Neural cell (in vitro differentiated cells): ENCODE results near the gene NLRP12. TPM values are rescaled to one million over a fixed set of nuclear protein-coding genes. Genes with fewer than 3 reads are reported as not detected.
"Not testable (repeated sequence)": the region's sequence is repeated elsewhere in the genome, so short reads cannot be mapped to it uniquely, and the experiment has no call there.

Experiments
- H2AFZ ChIP-seq: fragments of 200-600, 300-800 bp; sonication (generic), shearing (Covaris generic); 2 replicates; pipeline ENCODE4 v1.6.0; 2014; ENCODE audit warnings: low read depth, mild to moderate bottlenecking, antibody characterized with exemption, low read length, moderate library complexity
- H3F3A ChIP-seq: fragments of 200-600 bp; shearing (Covaris generic); 2 replicates; pipeline ENCODE4 v1.6.1; 2016; ENCODE audit warnings: mild to moderate bottlenecking, moderate library complexity, mixed read lengths, antibody characterized with exemption, low read length; ENCODE audit not compliant: insufficient read depth, poor library complexity, severe bottlenecking
- H3K27ac ChIP-seq: fragments of 200-600, 300-800 bp; sonication (generic), shearing (Covaris generic); 2 replicates; pipeline ENCODE4 v1.5.1; 2014; ENCODE audit warnings: mild to moderate bottlenecking, low read length, moderate library complexity
- H3K27me3 ChIP-seq: fragments of 300-800, 200-600 bp; sonication (generic), shearing (Covaris generic); 2 replicates; pipeline ENCODE4 v1.6.0; 2014; ENCODE audit warnings: mild to moderate bottlenecking, low read depth, low read length, moderate library complexity; ENCODE audit not compliant: insufficient read depth
- H3K36me3 ChIP-seq: fragments of 300-800, 200-600 bp; sonication (generic), shearing (Covaris generic); 2 replicates; pipeline ENCODE4 v1.5.1; 2014; ENCODE audit warnings: mild to moderate bottlenecking, antibody characterized with exemption, low read length, moderate library complexity; ENCODE audit not compliant: insufficient read depth
- H3K4me2 ChIP-seq: fragments of 300-800, 200-600 bp; sonication (generic), shearing (Covaris generic); 2 replicates; pipeline ENCODE4 v1.6.0; 2014; ENCODE audit warnings: mild to moderate bottlenecking, low read length
- H3K4me3 ChIP-seq: fragments of 300-800, 200-600 bp; sonication (generic), shearing (Covaris generic); 2 replicates; pipeline ENCODE4 v1.5.1; 2014; ENCODE audit warnings: mild to moderate bottlenecking, low read length, moderate library complexity
- H3K79me2 ChIP-seq: fragments of 200-600 bp; shearing (Covaris generic); replicated peaks from 2 replicates; pipeline ENCODE4 v1.6.0; 2014; ENCODE audit warnings: mild to moderate bottlenecking, low read length, moderate library complexity; ENCODE audit not compliant: insufficient read depth
- H3K9ac ChIP-seq: fragments of 300-800, 200-600 bp; sonication (generic), shearing (Covaris generic); 2 replicates; pipeline ENCODE4 v1.6.1; 2016; ENCODE audit warnings: mild to moderate bottlenecking, low read length, mixed read lengths
- H3K9me2 ChIP-seq: fragments of 200-600 bp; shearing (Covaris generic); 2 replicates; pipeline ENCODE4 v1.6.1; 2016; ENCODE audit warnings: mild to moderate bottlenecking, low read length, mixed read lengths; ENCODE audit not compliant: insufficient read depth
- H3K9me3 ChIP-seq: fragments of 200-600, 300-800 bp; sonication (generic), shearing (Covaris generic); 2 replicates; pipeline ENCODE4 v1.6.1; 2016; ENCODE audit warnings: mild to moderate bottlenecking, mixed run types, low read length, moderate library complexity, mixed read lengths
- H4K20me1 ChIP-seq: fragments of 200-600 bp; shearing (Covaris generic); 2 replicates; pipeline ENCODE4 v1.6.1; 2016; ENCODE audit warnings: mild to moderate bottlenecking, mixed run types; ENCODE audit not compliant: insufficient read depth
- CTCF ChIP-seq: fragments of 450-650 bp; IDR thresholded peaks from 2 replicates; pipeline ENCODE4 v1.5.1; 2014; ENCODE audit warnings: antibody characterized with exemption, mild to moderate bottlenecking, moderate library complexity; ENCODE audit not compliant: poor library complexity, severe bottlenecking
- EP300 ChIP-seq: fragments of 450-650 bp; conservative IDR thresholded peaks from 2 replicates; pipeline ENCODE4 v1.6.1; 2014; ENCODE audit warnings: antibody characterized with exemption, mild to moderate bottlenecking, moderate library complexity; ENCODE audit not compliant: poor library complexity, severe bottlenecking
- EZH2 ChIP-seq: fragments of 200-600, 300-800 bp; shearing (Covaris generic), sonication (generic); IDR thresholded peaks from 2 replicates; pipeline ENCODE4 v1.6.1; 2014; ENCODE audit warnings: antibody characterized with exemption, low read length, borderline replicate concordance, mild to moderate bottlenecking; ENCODE audit not compliant: insufficient read depth, poor library complexity, severe bottlenecking
- MXI1 ChIP-seq: fragments of 450-650 bp; conservative IDR thresholded peaks from 2 replicates; pipeline ENCODE4 v1.6.1; 2014; ENCODE audit warnings: antibody characterized with exemption, mild to moderate bottlenecking; ENCODE audit not compliant: poor library complexity, severe bottlenecking
- POLR2AphosphoS5 ChIP-seq: IDR thresholded peaks from 2 replicates; pipeline ENCODE4 v1.6.1; 2012
- RAD21 ChIP-seq: fragments of 450-650 bp; conservative IDR thresholded peaks from 2 replicates; pipeline ENCODE4 v1.6.1; 2014; ENCODE audit warnings: antibody characterized with exemption, mild to moderate bottlenecking, moderate library complexity
- REST ChIP-seq: IDR thresholded peaks from 2 replicates; pipeline ENCODE4 v1.6.1; 2012; ENCODE audit warnings: borderline replicate concordance
- SMC3 ChIP-seq: fragments of 450-650 bp; conservative IDR thresholded peaks from 2 replicates; pipeline ENCODE4 v1.6.1; 2014; ENCODE audit warnings: antibody characterized with exemption, mild to moderate bottlenecking, moderate library complexity; ENCODE audit not compliant: poor library complexity
- TAF1 ChIP-seq: IDR thresholded peaks from 2 replicates; pipeline ENCODE4 v1.6.1; 2012; ENCODE audit warnings: low read depth
- polyA plus RNA-seq: library from polyadenylated mRNA; depleted of rRNA; stranded (reverse); fragments of >200 nt; gene quantifications from 2 replicates; pipeline ENCODE4 v1.2.3, GENCODE V29; 2014

NLRP12 gene
- polyA plus RNA-seq, 1 donor from 2014 or later, result not detected

GRCh38 chr19:53782698-53783097 is 41.4 kb downstream of the NLRP12 start:
- Histone ChIP-seq H3K9ac (no peak overlapping the region), H3K79me2 (no peaks in the 10 kb centered on the region), H3K4me3 (no peak overlapping the region), H4K20me1 (no peaks in the 10 kb centered on the region), H3K4me2 (no peak overlapping the region), H3K27me3 (no peaks in the 10 kb centered on the region), H3K9me3 (no peaks in the 10 kb centered on the region), H3K36me3 (no peaks in the 10 kb centered on the region), H3K27ac (no peak overlapping the region), H3F3A (no peaks in the 10 kb centered on the region), H2AFZ (no peak overlapping the region), H3K9me2 (no peaks in the 10 kb centered on the region)
- TF ChIP-seq TAF1 (no peak), CTCF (no peak), RAD21 (no peak), EP300 (no peak), SMC3 (no peak), REST (no peak), MXI1 (no peak), EZH2 (no peak), POLR2AphosphoS5 (no peak)

- H3K27ac ChIP-seq, H3K79me2 ChIP-seq, H4K20me1 ChIP-seq, H3F3A ChIP-seq, H2AFZ ChIP-seq, H3K9me2 ChIP-seq, H3K4me2 ChIP-seq, H3K4me3 ChIP-seq, H3K9ac ChIP-seq, H3K27me3 ChIP-seq, H3K36me3 ChIP-seq, H3K9me3 ChIP-seq: not testable (repeated sequence)
These were observed 42.8 kb downstream of the NLRP12 start for GRCh38 chr19:53781332-53781731.

GRCh38 chr19:53780506-53780905 is 43.6 kb downstream of the NLRP12 start:
- H3K9me3 ChIP-seq, result no peaks in the 10 kb centered on the region
- no peak overlapping the region for H2AFZ ChIP-seq
- no peaks in the 10 kb centered on the region for H3K27me3 ChIP-seq
- no peak overlapping the region for H3K4me3 ChIP-seq
- no peak for TF ChIP-seq REST
- no peaks in the 10 kb centered on the region for H3K36me3 ChIP-seq
- no peaks in the 10 kb centered on the region for H3F3A ChIP-seq
- H4K20me1 ChIP-seq, result no peaks in the 10 kb centered on the region
- no peak overlapping the region for H3K27ac ChIP-seq
- no peak overlapping the region for H3K4me2 ChIP-seq
- no peaks in the 10 kb centered on the region for H3K9me2 ChIP-seq
- H3K79me2 ChIP-seq, result no peaks in the 10 kb centered on the region
- no peak overlapping the region for H3K9ac ChIP-seq
